IPS DF 6.9 (cell line): Measurements from ENCODE around the gene ADH1A.
"Not testable (repeated sequence)": the region's sequence is repeated elsewhere in the genome, so short reads cannot be mapped to it uniquely, and the experiment has no call there.

Experiments
- DNase-seq: peaks from one replicate; pipeline ENCODE4 v3.0.0-alpha.2; 2013; ENCODE audit warnings: low read depth, low spot score
- H3K27ac ChIP-seq: one replicate; pipeline ENCODE4 v1.5.1; 2013; ENCODE audit warnings: low read length, control low read depth
- H3K27me3 ChIP-seq: 2 replicates; pipeline ENCODE4 v1.6.1; 2013; ENCODE audit warnings: mild to moderate bottlenecking, low read length; ENCODE audit not compliant: control insufficient read depth, insufficient read depth
- H3K36me3 ChIP-seq: 2 replicates; pipeline ENCODE4 v1.6.1; 2013; ENCODE audit warnings: low read length; ENCODE audit not compliant: control insufficient read depth, insufficient read depth
- H3K4me1 ChIP-seq: 2 replicates; pipeline ENCODE4 v1.6.1; 2013; ENCODE audit warnings: low read length; ENCODE audit not compliant: control insufficient read depth, insufficient read depth
- H3K4me3 ChIP-seq: 2 replicates; pipeline ENCODE4 v1.5.1; 2013; ENCODE audit warnings: mild to moderate bottlenecking, low read length
- H3K9me3 ChIP-seq: 2 replicates; pipeline ENCODE4 v1.6.1; 2013; ENCODE audit warnings: low read length, inconsistent platforms; ENCODE audit not compliant: control insufficient read depth, insufficient read depth
- WGBS: extraction: QIAGEN DNeasy Blood & Tissue Kit; methylation state at CpG from one replicate; pipeline ENCODE4 v1.1.7; 2013; ENCODE audit warnings: mixed read lengths, missing lambda C conversion rate; ENCODE audit not compliant: insufficient read length, insufficient coverage; 5-methylcytosine and 5-hydroxymethylcytosine counted together

The ADH1A gene

GRCh38 chr4:99228706-99229105 lies 62.1 kb downstream of the ADH1A start:
- DNase-seq, H3K27me3 ChIP-seq, H3K27ac ChIP-seq, H3K4me1 ChIP-seq, H3K36me3 ChIP-seq, H3K4me3 ChIP-seq, H3K9me3 ChIP-seq: not testable (repeated sequence)
- no CpG with 5 or more reads among the region's 1 CpG for WGBS

- H3K27ac ChIP-seq, H3K36me3 ChIP-seq, H3K4me3 ChIP-seq, DNase-seq, H3K4me1 ChIP-seq, H3K9me3 ChIP-seq, H3K27me3 ChIP-seq: not testable (repeated sequence)
- WGBS = no CpG with 5 or more reads among the region's 4 CpGs
These were observed 63.1 kb downstream of the ADH1A start for GRCh38 chr4:99227646-99228045.
